Measurements from ENCODE around the gene C11orf98. TPM values are rescaled to one million over a fixed set of nuclear protein-coding genes. Genes with fewer than 3 reads are reported as not detected.

Gene C11orf98
- 10 to 100 TPM; 56.1 to 74.6 (median 64.8) TPM for total RNA-seq (2021; fragmentation: NEBNext Ultra II Directional; extraction: Animal tissue kit (Norgen Biotek cat#: 25700))
- long read RNA-seq, transcript C11orf98-201 (4 exons, 654 nt) = major isoform, 65 of 68 reads
- long read RNA-seq, partial matches to known transcripts = 0 of 68 reads
- long read RNA-seq, other reads (novel, unspliced or antisense) = 0 of 68 reads

GRCh38 chr11:62665075-62665598, at the start of gene C11orf98, which contains the start of gene CSKMT:
C11orf98 (minus strand) TSS chr11:62665210; CDS start chr11:62665169, 41 bp downstream.
CSKMT (plus strand) TSS chr11:62665312; CDS start chr11:62665880, 568 bp downstream.
- H3K27me3 Mint-ChIP-seq (ENCODE audit: insufficient read depth) = peaks cover 8% of the 10 kb centered on the region
- H3K9me3 Mint-ChIP-seq = peaks cover 5% of the 10 kb centered on the region; the same call in 1 of the 2 replicates
- peak within 1 kb of the TSS; percentile 96 for H3K27ac Mint-ChIP-seq
- H3K4me1 Mint-ChIP-seq (ENCODE audit: low read depth) = peaks cover 24% of the 10 kb centered on the region
- peaks cover 30% of the 10 kb centered on the region for H3K36me3 Mint-ChIP-seq (ENCODE audit: low read depth)
- H3K4me3 Mint-ChIP-seq = peak within 1 kb of the TSS; percentile 99
- no peak for TF ChIP-seq CTCF (IDR thresholded peaks at IDR 0.05)
- peak; percentile 92 for DNase-seq

- Mint-ChIP-seq H3K4me1 (ENCODE audit: low read depth) (peaks cover 24% of the 10 kb centered on the region), H3K36me3 (ENCODE audit: low read depth) (peaks cover 49% of the 10 kb centered on the region), H3K27me3 (ENCODE audit: insufficient read depth) (no peaks in the 10 kb centered on the region; the same call in 1 of the 2 replicates), H3K9me3 (no peaks in the 10 kb centered on the region), H3K4me3 (no peak overlapping the region), H3K27ac (peak overlapping the region; percentile 36)
- TF ChIP-seq CTCF (IDR thresholded peaks at IDR 0.05) = no peak
- DNase-seq = no peak
Measured at GRCh38 chr11:62713343-62713742, 48.3 kb upstream of the C11orf98 start.

GRCh38 chr11:62712861-62713260, 47.9 kb upstream of the C11orf98 start:
- H3K4me1 Mint-ChIP-seq (ENCODE audit: low read depth) = peaks cover 24% of the 10 kb centered on the region
- no peak for DNase-seq
- TF ChIP-seq CTCF (IDR thresholded peaks at IDR 0.05) = no peak
- no peaks in the 10 kb centered on the region for H3K9me3 Mint-ChIP-seq
- peaks cover 3% of the 10 kb centered on the region for H3K27me3 Mint-ChIP-seq (ENCODE audit: insufficient read depth)
- H3K4me3 Mint-ChIP-seq = no peak overlapping the region
- H3K36me3 Mint-ChIP-seq (ENCODE audit: low read depth) = peaks cover 44% of the 10 kb centered on the region
- no peak overlapping the region for H3K27ac Mint-ChIP-seq

GRCh38 chr11:62712276-62712812, 47.3 kb upstream of the C11orf98 start:
- Mint-ChIP-seq H3K27me3 (ENCODE audit: insufficient read depth) (peaks cover 5% of the 10 kb centered on the region), H3K4me3 (no peak overlapping the region), H3K4me1 (ENCODE audit: low read depth) (peaks cover 24% of the 10 kb centered on the region), H3K36me3 (ENCODE audit: low read depth) (peaks cover 39% of the 10 kb centered on the region), H3K9me3 (no peaks in the 10 kb centered on the region), H3K27ac (no peak overlapping the region)
- no peak for TF ChIP-seq CTCF (IDR thresholded peaks at IDR 0.05)
- no peak for DNase-seq

GRCh38 chr11:62710001-62710345, 45.0 kb upstream of the C11orf98 start:
- no peak for DNase-seq

More at GRCh38 chr11:62710001-62710345, 45.0 kb upstream of the C11orf98 start:
- peak overlapping the region; percentile 95 for H3K27ac Mint-ChIP-seq
- peak overlapping the region; percentile 91 for H3K4me3 Mint-ChIP-seq
- TF ChIP-seq CTCF (IDR thresholded peaks at IDR 0.05) = no peak
- H3K27me3 Mint-ChIP-seq (ENCODE audit: insufficient read depth) = peaks cover 5% of the 10 kb centered on the region
- H3K36me3 Mint-ChIP-seq (ENCODE audit: low read depth) = peaks cover 32% of the 10 kb centered on the region
- H3K9me3 Mint-ChIP-seq = no peaks in the 10 kb centered on the region
- H3K4me1 Mint-ChIP-seq (ENCODE audit: low read depth) = peaks cover 43% of the 10 kb centered on the region
